IMR-90 (cell line): ENCODE data around the gene ATP10B. TPM values are rescaled to one million over a fixed set of nuclear protein-coding genes. Genes with fewer than 3 reads are reported as not detected.

ENCODE experiments used
- ATAC-seq: fragments of 200-7000 bp; cut with Tn5 transposase; 2 replicates; pipeline ENCODE4 v1.9.1; 2020; ENCODE audit warnings: low read depth, mild to moderate bottlenecking, moderate library complexity
- BruUV-seq: library from RNA; stranded (reverse); fragments of 400-500 nt; replicated peaks from 2 replicates; lab custom pipeline; 2021; lab: Mats Ljungman, UMichigan
- CTCF ChIA-PET: fragments of 300-600 bp; formaldehyde crosslinking; extraction: SDS; loops from one replicate; lab custom pipeline; 2021; ENCODE audit warnings: antibody characterized with exemption; lab: Yijun Ruan, JAX
- POLR2A ChIA-PET: fragments of 300-600 bp; sonication (Branson Sonifier 250); formaldehyde crosslinking; loops from one replicate; lab custom pipeline; 2022; ENCODE audit warnings: antibody characterized with exemption; ENCODE audit not compliant: unreplicated experiment; lab: Charles Lee
- DNase-seq: peaks from one replicate; pipeline ENCODE4 v3.0.0; 2013
- H2AFZ ChIP-seq: replicated peaks from 2 replicates; pipeline ENCODE3; 2013; ENCODE audit warnings: low read length, mild to moderate bottlenecking; ENCODE audit not compliant: poor library complexity
- H2AK5ac ChIP-seq: 2 replicates; pipeline ENCODE4 v1.6.1; 2013; ENCODE audit warnings: low read depth, low read length, inconsistent platforms
- H2AK9ac ChIP-seq: replicated peaks from 2 replicates; pipeline ENCODE3; 2013; ENCODE audit warnings: mild to moderate bottlenecking, low read depth, low read length, moderate library complexity; ENCODE audit not compliant: poor library complexity
- H2BK120ac ChIP-seq: 2 replicates; pipeline ENCODE4 v1.6.1; 2013; ENCODE audit warnings: low read depth, low read length, inconsistent platforms
- H2BK15ac ChIP-seq: 3 replicates; pipeline ENCODE4 v1.6.1; 2013; ENCODE audit warnings: low read depth, low read length, inconsistent platforms
- H2BK20ac ChIP-seq: 2 replicates; pipeline ENCODE4 v1.6.1; 2013; ENCODE audit warnings: low read depth, mild to moderate bottlenecking, inconsistent platforms, low read length, moderate library complexity
- H2BK5ac ChIP-seq: 2 replicates; pipeline ENCODE4 v1.6.1; 2013; ENCODE audit warnings: mild to moderate bottlenecking, low read depth, low read length, inconsistent platforms; ENCODE audit not compliant: poor library complexity, severe bottlenecking
- H3K14ac ChIP-seq: replicated peaks from 2 replicates; pipeline ENCODE4 v1.6.1; 2013; ENCODE audit warnings: low read depth, low read length, inconsistent platforms
- H3K18ac ChIP-seq: 2 replicates; pipeline ENCODE4 v1.6.1; 2013; ENCODE audit warnings: low read depth, low read length, control low read depth
- H3K23ac ChIP-seq: 2 replicates; pipeline ENCODE4 v1.6.1; 2013; ENCODE audit warnings: low read depth, low read length, inconsistent platforms
- H3K27ac ChIP-seq: 2 replicates; pipeline ENCODE4 v1.5.1; 2013; ENCODE audit warnings: mild to moderate bottlenecking, control low read depth, low read length; ENCODE audit not compliant: insufficient read depth
- H3K27me3 ChIP-seq: 2 replicates; pipeline ENCODE4 v1.6.1; 2013; ENCODE audit warnings: low read length; ENCODE audit not compliant: control insufficient read depth, insufficient read depth
- H3K36me3 ChIP-seq: 2 replicates; pipeline ENCODE4 v1.6.1; 2013; ENCODE audit warnings: low read length, mixed read lengths; ENCODE audit not compliant: control insufficient read depth, insufficient read depth
- H3K4ac ChIP-seq: 2 replicates; pipeline ENCODE4 v1.6.1; 2013; ENCODE audit warnings: low read depth, low read length, inconsistent platforms
- H3K4me1 ChIP-seq: 2 replicates; pipeline ENCODE4 v1.6.1; 2013; ENCODE audit warnings: low read length, mixed read lengths; ENCODE audit not compliant: control insufficient read depth, insufficient read depth
- H3K4me2 ChIP-seq: 2 replicates; pipeline ENCODE4 v1.6.1; 2013; ENCODE audit warnings: low read depth, mild to moderate bottlenecking, control low read depth, low read length, moderate library complexity
- H3K4me3 ChIP-seq: 2 replicates; pipeline ENCODE4 v1.5.1; 2013; ENCODE audit warnings: low read depth, mild to moderate bottlenecking, control low read depth, low read length, moderate library complexity; ENCODE audit not compliant: insufficient read depth
- H3K56ac ChIP-seq: 2 replicates; pipeline ENCODE4 v1.6.1; 2013; ENCODE audit warnings: low read length, inconsistent platforms; ENCODE audit not compliant: insufficient read depth; ENCODE audit errors: extremely low read depth
- H3K79me1 ChIP-seq, 2 experiments: 2 replicates each; pipeline ENCODE4 v1.6.1; 2013; ENCODE audit warnings: low read length in 2 of 2, inconsistent platforms in 1 of 2, low read depth in 1 of 2
- H3K9ac ChIP-seq: 2 replicates; pipeline ENCODE4 v1.6.1; 2013; ENCODE audit warnings: low read depth, low read length, control low read depth
- H3K9me1 ChIP-seq: 2 replicates; pipeline ENCODE4 v1.6.1; 2013; ENCODE audit warnings: low read length, inconsistent platforms; ENCODE audit not compliant: insufficient read depth
- H3K9me3 ChIP-seq: 2 replicates; pipeline ENCODE4 v1.6.1; 2013; ENCODE audit warnings: low read length; ENCODE audit not compliant: control insufficient read depth, insufficient read depth
- H4K20me1 ChIP-seq: 2 replicates; pipeline ENCODE4 v1.6.1; 2013; ENCODE audit warnings: low read length, inconsistent platforms; ENCODE audit not compliant: insufficient read depth
- H4K5ac ChIP-seq: 2 replicates; pipeline ENCODE4 v1.6.1; 2013; ENCODE audit warnings: mild to moderate bottlenecking, low read depth, low read length, control low read depth
- H4K8ac ChIP-seq, 2 experiments: 2 replicates each; pipeline ENCODE4 v1.6.1; 2013; ENCODE audit warnings: low read depth in 2 of 2, low read length in 2 of 2, control low read depth in 1 of 2, inconsistent platforms in 1 of 2
- H4K91ac ChIP-seq: 2 replicates; pipeline ENCODE4 v1.6.1; 2013; ENCODE audit warnings: low read depth, low read length, inconsistent platforms; ENCODE audit not compliant: insufficient read depth
- BHLHE40 ChIP-seq: fragments of 150-350 bp; IDR thresholded peaks from 2 replicates; pipeline ENCODE4 v1.6.1; 2016; ENCODE audit warnings: mild to moderate bottlenecking, low read depth, low read length
- CEBPB ChIP-seq: IDR thresholded peaks from 2 replicates; pipeline ENCODE4 v1.6.1; 2012; ENCODE audit warnings: low read depth, low read length, improper control_type of control experiment
- CHD1 ChIP-seq: IDR thresholded peaks from 2 replicates; pipeline ENCODE4 v1.6.1; 2012; ENCODE audit warnings: low read depth, low read length, improper control_type of control experiment
- FOS ChIP-seq: fragments of 150-350 bp; IDR thresholded peaks from 2 replicates; pipeline ENCODE4 v1.6.1; 2016; ENCODE audit warnings: low read depth, low read length
- MAZ ChIP-seq: IDR thresholded peaks from 2 replicates; pipeline ENCODE4 v1.6.1; 2012; ENCODE audit warnings: low read depth, mild to moderate bottlenecking, low read length, improper control_type of control experiment, moderate library complexity, borderline replicate concordance
- NFE2L2 ChIP-seq: fragments of 150-350 bp; IDR thresholded peaks from 2 replicates; pipeline ENCODE4 v1.6.1; 2016; ENCODE audit warnings: low read depth, mild to moderate bottlenecking, low read length
- RCOR1 ChIP-seq: IDR thresholded peaks from 2 replicates; pipeline ENCODE4 v1.6.1; 2012; ENCODE audit warnings: mild to moderate bottlenecking, low read length, improper control_type of control experiment; ENCODE audit not compliant: insufficient replicate concordance
- SMC3 ChIP-seq: fragments of 150-350 bp; IDR thresholded peaks from 2 replicates; pipeline ENCODE4 v1.6.1; 2016; ENCODE audit warnings: low read depth, mild to moderate bottlenecking, antibody characterized with exemption, low read length, moderate library complexity
- WGBS, 2 experiments: methylation state at CpG; one replicate each; pipeline versions ENCODE4 v1.1.5 to v1.1.7; 2013; ENCODE audit warnings: missing lambda C conversion rate in 2 of 2; ENCODE audit not compliant: insufficient read length in 1 of 2; ENCODE audit errors: extremely low coverage in 2 of 2; 5-methylcytosine and 5-hydroxymethylcytosine counted together
- dilution Hi-C: fragments of 300-500 bp; cut with HindIII; formaldehyde crosslinking; loops from one replicate; pipeline ENCODE4 v1.14.3; 2018; ENCODE audit warnings: low sequenced_read_pairs; ENCODE audit not compliant: unreplicated experiment
- in situ Hi-C: fragments of 300-500 bp; cut with MboI; formaldehyde crosslinking; loops from 3 replicates; pipeline ENCODE4 v1.14.3; 2019; ENCODE audit warnings: low sequenced_read_pairs, inconsistent platforms, mixed read lengths
- intact Hi-C: fragments of 100-400 bp; cut with micrococcal nuclease; formaldehyde crosslinking; loops from 2 replicates; pipeline ENCODE4 v1.10.0; 2022
- polyA plus RNA-seq, 3 experiments: library from polyadenylated mRNA; depleted of rRNA; stranded (reverse); fragments of >200 nt; gene quantifications; 2 replicates each; pipeline ENCODE4 v1.2.3, GENCODE V29; 2012; ENCODE audit warnings: low replicate concordance in 1 of 3
- total RNA-seq: library from RNA; depleted of rRNA; stranded (reverse); fragments of >200 nt; gene quantifications from 2 replicates; pipeline ENCODE4 v1.2.3, GENCODE V29; 2012
- TF ChIP-seq, protein P1 (sequence below): conservative IDR thresholded peaks from 2 replicates; pipeline ENCODE4 v1.5.1; 2012; ENCODE audit warnings: mild to moderate bottlenecking, low read depth, low read length, improper control_type of control experiment
- TF ChIP-seq, protein P2 (sequence below): fragments of 150-350 bp; IDR thresholded peaks from 2 replicates; pipeline ENCODE4 v1.6.1; 2017; ENCODE audit warnings: mild to moderate bottlenecking, antibody characterized with exemption, low read length, low read depth

ATP10B gene
- total and polyA plus RNA-seq, 2 of the 4 experiments (the other 2 are of a cell fraction), result not detected

DNA sequence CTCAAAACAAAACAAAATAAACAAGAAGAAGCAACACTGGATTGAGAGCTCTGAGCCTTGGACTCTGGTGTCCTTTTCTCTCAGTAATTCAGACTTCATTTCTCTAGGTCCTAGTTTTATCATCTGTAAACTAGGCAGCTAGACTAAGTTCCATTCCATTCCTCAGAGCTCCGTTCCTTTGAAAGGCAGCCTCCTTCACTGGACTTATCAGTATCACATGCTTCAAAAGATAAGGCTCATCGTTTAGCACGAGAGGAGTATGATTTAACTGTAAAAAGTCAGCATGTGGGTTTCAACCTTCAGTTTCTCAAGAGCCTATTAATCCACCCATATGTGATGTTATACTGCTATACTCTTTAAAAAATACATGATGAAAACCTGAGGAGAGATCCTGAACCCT, 1.6 kb downstream of the ATP10B start:
- Histone ChIP-seq H3K27ac (no peak overlapping the region), H2BK15ac (no peak overlapping the region), H3K4me3 (no peak overlapping the region), H4K91ac (no peak overlapping the region), H3K36me3 (no peaks in the 10 kb centered on the region), H3K4ac (no peak overlapping the region), H3K18ac (no peak overlapping the region), H2BK5ac (no peak overlapping the region), H4K20me1 (no peaks in the 10 kb centered on the region), H4K5ac (no peak overlapping the region), H2BK20ac (no peak overlapping the region), H2BK120ac (no peak overlapping the region), H4K8ac (no peak overlapping the region), H3K9me1 (no peaks in the 10 kb centered on the region), H2AFZ (no peak overlapping the region), H3K4me2 (no peak overlapping the region), H3K79me1 (no peaks in the 10 kb centered on the region), H3K27me3 (no peaks in the 10 kb centered on the region), H3K4me1 (no peaks in the 10 kb centered on the region), H3K9ac (no peak overlapping the region), H3K14ac (no peak overlapping the region), H3K9me3 (peaks cover 6% of the 10 kb centered on the region), H3K56ac (no peak overlapping the region), H3K23ac (no peak overlapping the region), H2AK9ac (no peak overlapping the region), H2AK5ac (no peak overlapping the region)
- POLR2A ChIA-PET, result no interaction called here
- in situ Hi-C loops, result no loop called here
- DNase-seq (no peak), ATAC-seq (no peak)
- no CpG with 5 or more reads among the region's 3 CpGs for WGBS, 2 experiments
- intact Hi-C loops, result no loop called here
- dilution Hi-C loops, result no loop called here
- TF ChIP-seq, protein P1, sequence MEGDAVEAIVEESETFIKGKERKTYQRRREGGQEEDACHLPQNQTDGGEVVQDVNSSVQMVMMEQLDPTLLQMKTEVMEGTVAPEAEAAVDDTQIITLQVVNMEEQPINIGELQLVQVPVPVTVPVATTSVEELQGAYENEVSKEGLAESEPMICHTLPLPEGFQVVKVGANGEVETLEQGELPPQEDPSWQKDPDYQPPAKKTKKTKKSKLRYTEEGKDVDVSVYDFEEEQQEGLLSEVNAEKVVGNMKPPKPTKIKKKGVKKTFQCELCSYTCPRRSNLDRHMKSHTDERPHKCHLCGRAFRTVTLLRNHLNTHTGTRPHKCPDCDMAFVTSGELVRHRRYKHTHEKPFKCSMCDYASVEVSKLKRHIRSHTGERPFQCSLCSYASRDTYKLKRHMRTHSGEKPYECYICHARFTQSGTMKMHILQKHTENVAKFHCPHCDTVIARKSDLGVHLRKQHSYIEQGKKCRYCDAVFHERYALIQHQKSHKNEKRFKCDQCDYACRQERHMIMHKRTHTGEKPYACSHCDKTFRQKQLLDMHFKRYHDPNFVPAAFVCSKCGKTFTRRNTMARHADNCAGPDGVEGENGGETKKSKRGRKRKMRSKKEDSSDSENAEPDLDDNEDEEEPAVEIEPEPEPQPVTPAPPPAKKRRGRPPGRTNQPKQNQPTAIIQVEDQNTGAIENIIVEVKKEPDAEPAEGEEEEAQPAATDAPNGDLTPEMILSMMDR, result no peak
- no peak for TF ChIP-seq SMC3
- TF ChIP-seq NFE2L2, result no peak
- no peak for TF ChIP-seq FOS
- no peak for TF ChIP-seq RCOR1
- no peak for TF ChIP-seq MAZ
- TF ChIP-seq, protein P2, sequence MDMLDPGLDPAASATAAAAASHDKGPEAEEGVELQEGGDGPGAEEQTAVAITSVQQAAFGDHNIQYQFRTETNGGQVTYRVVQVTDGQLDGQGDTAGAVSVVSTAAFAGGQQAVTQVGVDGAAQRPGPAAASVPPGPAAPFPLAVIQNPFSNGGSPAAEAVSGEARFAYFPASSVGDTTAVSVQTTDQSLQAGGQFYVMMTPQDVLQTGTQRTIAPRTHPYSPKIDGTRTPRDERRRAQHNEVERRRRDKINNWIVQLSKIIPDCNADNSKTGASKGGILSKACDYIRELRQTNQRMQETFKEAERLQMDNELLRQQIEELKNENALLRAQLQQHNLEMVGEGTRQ, result no peak
- no peak for TF ChIP-seq CEBPB
- TF ChIP-seq CHD1, result no peak
- no peak for TF ChIP-seq BHLHE40
- BruUV-seq, result no TSS peak
- CTCF ChIA-PET, result no interaction called here
